Measurements from ENCODE around the gene CTCF. TPM values are rescaled to one million over a fixed set of nuclear protein-coding genes. Genes with fewer than 3 reads are reported as not detected.

Gene CTCF
- total and polyA plus RNA-seq, 4 experiments from 2014 or later, result 26.5 to 85.7 (median 71.2) TPM

DNA sequence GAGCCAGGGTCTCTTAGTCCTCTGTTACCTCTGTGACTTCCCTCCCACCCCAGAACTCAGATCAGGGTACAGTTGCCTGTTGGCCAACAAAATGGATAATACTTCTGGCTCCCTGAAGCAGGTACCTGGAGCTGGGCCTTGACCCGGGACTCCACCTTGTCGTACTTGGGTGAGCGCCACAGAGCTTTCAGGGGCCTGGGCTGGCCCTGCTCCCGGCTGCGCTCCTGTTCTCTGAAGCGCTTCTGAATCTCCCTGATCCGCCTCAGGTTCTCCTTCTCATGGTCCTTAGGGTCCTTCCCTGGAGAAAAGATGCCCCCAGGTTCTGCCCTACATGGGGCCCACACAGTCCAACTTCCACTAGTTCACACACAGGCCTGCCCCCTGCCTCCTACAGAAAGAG, 102.5 kb downstream of the CTCF start:
- no peak overlapping the region for H3K4me3 ChIP-seq (ENCODE audit: low read length in 2 of 2)
- H3K27me3 ChIP-seq (ENCODE audit: insufficient read depth, low read length), result no peaks in the 10 kb centered on the region
- H3K36me3 Mint-ChIP-seq, result peaks cover 0 to 7% of the 10 kb centered on the region in 2 donors
- CTCF ChIA-PET (ENCODE audit: partially characterized antibody), result interaction anchor here (1.4 to 10.4 kb wide), 4 partner anchors 19 to 143 kb away, joined by 4 to 143 read pairs (median 61); partner anchors contain the start of gene CARMIL2
- H3K9me3 ChIP-seq (ENCODE audit: control insufficient read depth in 1 of 2, low read length in 2 of 2), result no peaks in the 10 kb centered on the region
- POLR2A ChIA-PET (ENCODE audit: partially characterized antibody), result interaction anchor here (0.7 to 6.9 kb wide), 6 partner anchors 17 to 180 kb away, joined by 3 to 55 read pairs (median 4); partner anchors contain the start of genes CARMIL2 and CTCF
- peak overlapping the region in 3 of 8 donors; percentile 28 to 78 (median 36) for H3K4me3 Mint-ChIP-seq
- H3K27ac ChIP-seq (ENCODE audit: low read depth, low read length), result no peak overlapping the region
- no peaks in the 10 kb centered on the region for H3K27me3 Mint-ChIP-seq
- peaks cover 7 to 59% (median 16%) of the 10 kb centered on the region in 4 donors for H3K4me1 Mint-ChIP-seq
- intact Hi-C loops (cut with micrococcal nuclease), result loop anchor here (5.0 kb wide), 1 partner anchor 52 kb away; the partner anchor contains the start of gene GFOD2
- no peaks in the 10 kb centered on the region for H3K36me3 ChIP-seq (ENCODE audit: insufficient read depth, low read length)
- DNase-seq, result no peak
- peak overlapping the region; percentile 19 to 84 (median 74) for H3K27ac Mint-ChIP-seq
- H3K4me1 ChIP-seq (ENCODE audit: insufficient read depth, low read length), result peaks cover 38% of the 10 kb centered on the region
- no peaks in the 10 kb centered on the region for H3K9me3 Mint-ChIP-seq

DNA sequence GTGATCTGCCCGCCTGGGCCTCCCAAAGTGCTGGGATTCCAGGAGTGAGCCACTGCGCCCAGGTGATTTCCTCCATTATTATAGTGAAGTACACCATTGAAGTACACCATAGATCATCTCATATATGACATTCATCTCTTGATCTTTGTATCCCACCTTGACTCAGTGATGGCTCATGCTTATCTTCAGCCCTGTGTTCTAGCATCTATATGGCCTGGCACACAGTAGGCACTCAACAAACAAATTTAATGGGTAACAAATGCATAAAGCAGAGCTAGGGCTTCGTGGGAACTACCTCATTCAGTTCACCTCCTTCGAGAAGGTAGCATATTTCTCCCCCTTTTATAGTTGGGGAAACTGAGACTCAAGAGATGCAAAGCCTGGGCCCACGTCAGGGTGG, 103.3 kb downstream of the CTCF start:
- intact Hi-C loops (cut with micrococcal nuclease), result no loop called here
- no peaks in the 10 kb centered on the region for H3K9me3 Mint-ChIP-seq

DNA sequence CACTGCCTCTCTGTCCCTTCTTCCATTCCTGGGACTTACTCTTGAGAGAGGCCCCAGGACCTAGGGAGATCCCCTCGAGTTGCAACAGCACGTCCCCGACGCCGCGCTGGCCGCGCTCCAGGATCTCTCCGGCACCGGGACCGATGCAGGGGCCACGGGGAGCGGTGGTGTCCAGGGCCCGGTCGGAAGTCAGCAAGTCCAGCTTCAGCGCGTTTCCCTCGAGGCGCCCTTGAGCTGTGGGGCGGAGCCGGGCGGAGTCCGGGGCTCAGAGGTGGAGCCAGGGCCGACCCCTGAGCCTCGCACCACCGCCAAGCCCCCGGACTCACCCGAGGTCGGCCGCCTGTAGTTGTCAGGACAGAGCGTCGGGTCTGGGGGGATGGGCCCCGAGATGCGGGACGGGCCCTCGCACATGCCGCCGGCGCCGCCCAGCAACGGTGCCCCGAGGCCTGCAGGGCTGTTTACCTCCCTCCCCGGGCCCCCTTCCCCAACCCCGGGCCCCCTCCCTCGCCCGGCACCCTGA, 103.8 kb downstream of the CTCF start:
- Mint-ChIP-seq H3K4me3 (peak overlapping the region; percentile 53 to 82 (median 64)), H3K27ac (peak overlapping the region in 6 of 7 donors; percentile 24 to 74 (median 60))
- no peak for DNase-seq

More for the DNA sequence above, 103.3 kb downstream of the CTCF start:
- Mint-ChIP-seq H3K27ac (peak overlapping the region; percentile 22 to 74 (median 59)), H3K4me3 (peak overlapping the region; percentile 53 to 82 (median 64)), H3K4me1 (peaks cover 7 to 55% (median 16%) of the 10 kb centered on the region in 4 donors), H3K36me3 (peaks cover 0 to 6% of the 10 kb centered on the region in 2 donors), H3K27me3 (no peaks in the 10 kb centered on the region)
- H3K27ac ChIP-seq (ENCODE audit: low read depth, low read length), result peak overlapping the region; percentile 64
- H3K36me3 ChIP-seq (ENCODE audit: insufficient read depth, low read length), result no peaks in the 10 kb centered on the region
- CTCF ChIA-PET (ENCODE audit: partially characterized antibody), result interaction anchor here (1.2 to 10.4 kb wide), 4 partner anchors 21 to 260 kb away, joined by 3 to 143 read pairs (median 61); partner anchors contain the start of gene CARMIL2
- no peaks in the 10 kb centered on the region for H3K27me3 ChIP-seq (ENCODE audit: insufficient read depth, low read length)
- DNase-seq, result no peak
- H3K4me1 ChIP-seq (ENCODE audit: insufficient read depth, low read length), result peaks cover 38% of the 10 kb centered on the region
- POLR2A ChIA-PET (ENCODE audit: partially characterized antibody), result interaction anchor here (1.0 to 6.9 kb wide), 10 partner anchors 17 to 184 kb away, joined by 3 to 55 read pairs (median 9); partner anchors contain the start of genes ATP6V0D1, CARMIL2, CTCF and GFOD2
- H3K4me3 ChIP-seq (ENCODE audit: low read length in 2 of 2), result no peak overlapping the region
- H3K9me3 ChIP-seq (ENCODE audit: control insufficient read depth in 1 of 2, low read length in 2 of 2), result no peaks in the 10 kb centered on the region

DNA sequence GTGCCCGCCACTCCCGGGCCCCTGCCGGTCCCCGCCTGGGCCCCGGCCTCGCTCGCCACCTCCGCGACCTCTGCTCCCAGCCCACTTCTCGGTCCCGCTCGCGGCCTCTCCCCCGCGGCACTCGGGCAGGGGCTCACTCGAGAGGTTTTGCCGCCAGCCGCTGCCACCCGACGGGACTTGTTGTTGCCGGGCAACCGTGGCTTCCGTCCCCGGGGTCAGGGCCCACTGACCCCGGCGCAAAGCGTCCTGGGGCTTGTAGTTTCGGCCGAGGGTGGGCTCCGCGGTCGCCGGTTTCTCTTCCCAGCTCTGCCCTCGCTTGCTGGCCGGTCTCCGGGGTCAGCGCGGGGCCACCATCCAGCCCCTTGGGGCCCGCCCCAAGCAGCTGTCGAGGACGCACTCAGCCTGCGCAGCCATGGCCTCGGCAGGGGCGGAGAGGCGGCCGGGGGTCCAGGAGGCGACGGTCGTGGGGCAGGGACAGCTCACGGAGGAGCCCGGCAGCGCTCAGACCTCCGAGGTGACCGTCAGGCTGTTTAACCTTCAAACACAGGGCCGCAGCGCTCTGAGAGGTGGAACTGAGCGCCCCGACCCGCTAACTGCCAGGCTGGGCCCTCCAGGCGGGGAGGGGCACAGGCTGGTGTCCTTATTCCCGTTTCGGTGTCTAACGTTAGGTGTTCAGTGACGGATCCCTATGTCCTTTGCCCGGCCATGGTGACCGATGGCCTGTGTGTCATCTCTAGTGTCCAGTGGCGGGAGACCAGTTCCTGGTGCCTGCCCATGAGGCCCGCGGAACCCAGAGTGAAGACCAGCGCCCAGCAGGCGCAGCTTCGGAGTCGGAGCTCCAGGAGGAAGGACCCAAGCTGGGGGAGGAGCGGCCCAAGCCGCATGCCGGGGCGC, 104.5 kb downstream of the CTCF start, which contains the start of the genes C16orf86 and ENKD1:
C16orf86 (plus strand) TSS at position 256 of the 894 bp plus-strand sequence; CDS start at position 413, 157 bp downstream.
ENKD1 (minus strand) TSS at position 192 of the 894 bp plus-strand sequence. CDS start 308 bp downstream, outside the sequence.
- H3K9me3 Mint-ChIP-seq, result no peaks in the 10 kb centered on the region

More for the DNA sequence above, 103.8 kb downstream of the CTCF start:
- Mint-ChIP-seq H3K4me1 (peaks cover 7 to 52% (median 16%) of the 10 kb centered on the region in 4 donors), H3K9me3 (no peaks in the 10 kb centered on the region), H3K36me3 (peaks cover 0 to 4% of the 10 kb centered on the region in 2 donors), H3K27me3 (no peaks in the 10 kb centered on the region)
- H3K27ac ChIP-seq (ENCODE audit: low read depth, low read length), result peak overlapping the region; percentile 64
- no peaks in the 10 kb centered on the region for H3K36me3 ChIP-seq (ENCODE audit: insufficient read depth, low read length)
- intact Hi-C loops (cut with micrococcal nuclease), result loop anchor here (1.0 kb wide), 1 partner anchor 104 kb away; the partner anchor contains the start of gene CTCF
- ChIA-PET POLR2A (ENCODE audit: partially characterized antibody) (interaction anchor here (0.8 to 6.9 kb wide), 13 partner anchors 16 to 185 kb away, joined by 3 to 55 read pairs (median 11); partner anchors contain the start of genes ATP6V0D1, CARMIL2, CTCF and GFOD2), CTCF (ENCODE audit: partially characterized antibody) (interaction anchor here (0.6 to 10.4 kb wide), 5 partner anchors 22 to 567 kb away, joined by 3 to 143 read pairs (median 33); partner anchors contain the start of gene CARMIL2)
- H3K4me1 ChIP-seq (ENCODE audit: insufficient read depth, low read length), result peaks cover 35% of the 10 kb centered on the region
- H3K27me3 ChIP-seq (ENCODE audit: insufficient read depth, low read length), result no peaks in the 10 kb centered on the region
- H3K9me3 ChIP-seq (ENCODE audit: control insufficient read depth in 1 of 2, low read length in 2 of 2), result no peaks in the 10 kb centered on the region
- H3K4me3 ChIP-seq (ENCODE audit: low read length in 2 of 2), result peak overlapping the region; percentile 61 to 89

DNA sequence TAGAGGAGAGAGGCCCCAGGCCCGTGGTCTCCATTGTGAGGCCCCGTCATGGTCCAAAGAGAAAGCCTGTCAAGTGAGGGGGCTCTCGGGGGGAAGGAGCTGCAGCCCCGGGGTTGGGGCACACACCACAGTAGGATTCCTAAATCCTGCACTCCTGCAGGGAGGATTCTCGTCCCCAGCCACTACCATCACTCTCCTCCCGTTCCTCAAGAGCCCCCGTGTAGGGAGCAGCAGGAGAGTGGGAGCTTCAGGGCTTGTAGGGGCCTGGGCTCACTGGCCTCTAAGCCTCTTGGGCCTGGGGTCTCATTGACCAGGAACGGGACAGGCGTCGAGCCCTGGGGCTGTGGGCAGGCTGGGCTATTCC, 105.1 kb downstream of the CTCF start:
- Histone ChIP-seq H3K27ac (ENCODE audit: low read depth, low read length) (peak overlapping the region; percentile 64), H3K27me3 (ENCODE audit: insufficient read depth, low read length) (no peaks in the 10 kb centered on the region), H3K36me3 (ENCODE audit: insufficient read depth, low read length) (no peaks in the 10 kb centered on the region), H3K4me1 (ENCODE audit: insufficient read depth, low read length) (peaks cover 24% of the 10 kb centered on the region), H3K9me3 (ENCODE audit: control insufficient read depth in 1 of 2, low read length in 2 of 2) (no peaks in the 10 kb centered on the region), H3K4me3 (ENCODE audit: low read length in 2 of 2) (peak overlapping the region in 1 of 2 donors; percentile 89)
- intact Hi-C loops (cut with micrococcal nuclease), result no loop called here
- no peak for DNase-seq
- Mint-ChIP-seq H3K27me3 (no peaks in the 10 kb centered on the region), H3K27ac (peak overlapping the region in 6 of 7 donors; percentile 50 to 75 (median 65)), H3K9me3 (no peaks in the 10 kb centered on the region), H3K4me3 (peak overlapping the region; percentile 76 to 92 (median 80)), H3K4me1 (peaks cover 6 to 45% (median 11%) of the 10 kb centered on the region in 4 donors), H3K36me3 (peaks cover 0 to 1% of the 10 kb centered on the region in 2 donors)
- ChIA-PET POLR2A (ENCODE audit: partially characterized antibody) (interaction anchor here (0.9 to 6.9 kb wide), 16 partner anchors 9 to 186 kb away, joined by 3 to 55 read pairs (median 6); partner anchors contain the start of genes ATP6V0D1, CARMIL2, CTCF and GFOD2), CTCF (ENCODE audit: partially characterized antibody) (interaction anchor here (0.9 to 10.4 kb wide), 17 partner anchors 9 to 186 kb away, joined by 3 to 143 read pairs (median 6); partner anchors contain the start of genes ACD, ATP6V0D1, CARMIL2 and GFOD2)

More for the DNA sequence above, 104.5 kb downstream of the CTCF start, which contains the start of the genes C16orf86 and ENKD1:
- H3K36me3 ChIP-seq (ENCODE audit: insufficient read depth, low read length), result no peaks in the 10 kb centered on the region
- Mint-ChIP-seq H3K27ac (peak within 1 kb of the TSS; percentile 64 to 81 (median 74)), H3K4me1 (peaks cover 5 to 45% (median 12%) of the 10 kb centered on the region in 4 donors), H3K36me3 (peaks cover 0 to 1% of the 10 kb centered on the region in 2 donors), H3K27me3 (no peaks in the 10 kb centered on the region), H3K4me3 (peak within 1 kb of the TSS; percentile 76 to 92 (median 80))
- ChIA-PET POLR2A (ENCODE audit: partially characterized antibody) (interaction anchor here (0.8 to 6.9 kb wide), 17 partner anchors 9 to 185 kb away, joined by 3 to 55 read pairs (median 6); partner anchors contain the start of genes ATP6V0D1, CARMIL2, CTCF and GFOD2), CTCF (ENCODE audit: partially characterized antibody) (interaction anchor here (0.6 to 10.4 kb wide), 17 partner anchors 8 to 567 kb away, joined by 3 to 143 read pairs (median 6); partner anchors contain the start of genes ACD, ATP6V0D1, CARMIL2 and GFOD2)
- intact Hi-C loops (cut with micrococcal nuclease), result loop anchor here (1.0 kb wide), 1 partner anchor 105 kb away; the partner anchor contains the start of gene CTCF
- H3K27ac ChIP-seq (ENCODE audit: low read depth, low read length), result peak within 1 kb of the TSS; percentile 64
- peaks cover 28% of the 10 kb centered on the region for H3K4me1 ChIP-seq (ENCODE audit: insufficient read depth, low read length)
- peak; percentile 79 to 85 (median 80) for DNase-seq
- H3K9me3 ChIP-seq (ENCODE audit: control insufficient read depth in 1 of 2, low read length in 2 of 2), result no peaks in the 10 kb centered on the region
- no peaks in the 10 kb centered on the region for H3K27me3 ChIP-seq (ENCODE audit: insufficient read depth, low read length)
- H3K4me3 ChIP-seq (ENCODE audit: low read length in 2 of 2), result peak within 1 kb of the TSS; percentile 61 to 89
